GM23248 (cell line): Measurements from ENCODE around the gene ABCG5.

Source experiments
- EZH2 ChIP-seq: fragments of 200-600 bp; sonication (generic); IDR thresholded peaks from 2 replicates; pipeline ENCODE4 v1.6.1; 2018; ENCODE audit warnings: antibody characterized with exemption, mild to moderate bottlenecking; ENCODE audit not compliant: insufficient read depth, poor library complexity, severe bottlenecking
- EZH2phosphoT487 ChIP-seq: fragments of 200-600 bp; sonication (generic); IDR thresholded peaks from 2 replicates; pipeline ENCODE4 v1.6.1; 2018; ENCODE audit warnings: antibody characterized with exemption, moderate library complexity, mild to moderate bottlenecking, low read depth; ENCODE audit not compliant: insufficient read depth

DNA sequence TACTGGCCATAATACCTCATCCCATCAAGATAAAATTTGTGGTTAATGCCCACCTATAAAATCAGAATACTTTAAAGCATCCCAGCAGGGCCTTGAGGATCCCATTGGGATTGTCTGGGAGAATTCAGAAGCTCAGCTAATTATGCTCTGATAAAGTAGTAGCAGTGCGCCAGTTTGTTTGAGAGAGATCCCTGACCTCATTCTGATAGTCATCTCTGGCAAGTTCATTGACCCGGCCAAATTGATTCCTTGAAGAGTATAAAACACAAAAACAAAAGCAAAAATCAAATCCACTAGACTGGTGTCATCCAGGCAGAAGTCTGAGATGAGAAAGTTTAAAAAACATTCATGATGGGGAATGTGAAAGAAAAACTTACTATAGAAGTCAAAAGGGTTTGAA, 14.1 kb downstream of the ABCG5 start:
- TF ChIP-seq EZH2phosphoT487 (no peak), EZH2 (no peak)
